Measurements from ENCODE around the gene RBMS3. TPM values are rescaled to one million over a fixed set of nuclear protein-coding genes. Genes with fewer than 3 reads are reported as not detected.

Gene RBMS3
- total RNA-seq, 1 donor from 2014 or later = 0.47 TPM

DNA sequence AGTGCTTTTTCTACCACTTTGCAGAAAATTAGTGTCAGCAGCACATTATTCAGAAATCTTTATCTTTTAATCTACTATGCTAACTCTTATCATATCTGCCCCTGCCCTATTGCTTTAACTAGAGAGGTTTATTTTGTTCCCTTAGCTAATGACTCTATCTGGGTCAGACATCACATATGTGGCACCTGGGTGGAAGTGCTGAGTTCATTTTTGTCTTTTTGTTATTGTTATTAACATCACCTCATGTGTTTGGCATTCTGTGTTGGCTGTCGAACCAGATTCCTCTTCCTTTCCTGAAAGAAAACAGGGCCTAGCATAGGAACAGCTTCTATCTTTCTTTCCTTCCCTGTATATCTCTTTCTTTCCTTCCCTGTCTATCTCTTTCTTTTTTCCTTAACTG is 100.7 kb downstream of the RBMS3 start:
- H3K27me3 Mint-ChIP-seq (ENCODE audit: insufficient read depth, low read depth) = peaks cover 2% of the 10 kb centered on the region
- no peaks in the 10 kb centered on the region for H3K79me2 ChIP-seq (ENCODE audit: low read depth)
- H3K36me3 Mint-ChIP-seq = no peaks in the 10 kb centered on the region
- H3K27me3 ChIP-seq = no peaks in the 10 kb centered on the region
- no peak overlapping the region for H2AFZ ChIP-seq (replicated peaks)
- peaks cover 14% of the 10 kb centered on the region for H3K4me1 Mint-ChIP-seq
- no peak overlapping the region for H3K9ac ChIP-seq
- no peaks in the 10 kb centered on the region for H3K4me1 ChIP-seq
- no peak overlapping the region for H3K27ac ChIP-seq
- H3K4me2 ChIP-seq = no peak overlapping the region
- H3F3A ChIP-seq (ENCODE audit: low read depth) = no peaks in the 10 kb centered on the region
- no peak overlapping the region for H3K4me3 Mint-ChIP-seq
- no peak overlapping the region for H3K4me3 ChIP-seq
- no peaks in the 10 kb centered on the region for H3K9me3 ChIP-seq (ENCODE audit: low read depth)
- TF ChIP-seq EZH2 (IDR thresholded peaks at IDR 0.05) = no peak
- TF ChIP-seq, protein P1, sequence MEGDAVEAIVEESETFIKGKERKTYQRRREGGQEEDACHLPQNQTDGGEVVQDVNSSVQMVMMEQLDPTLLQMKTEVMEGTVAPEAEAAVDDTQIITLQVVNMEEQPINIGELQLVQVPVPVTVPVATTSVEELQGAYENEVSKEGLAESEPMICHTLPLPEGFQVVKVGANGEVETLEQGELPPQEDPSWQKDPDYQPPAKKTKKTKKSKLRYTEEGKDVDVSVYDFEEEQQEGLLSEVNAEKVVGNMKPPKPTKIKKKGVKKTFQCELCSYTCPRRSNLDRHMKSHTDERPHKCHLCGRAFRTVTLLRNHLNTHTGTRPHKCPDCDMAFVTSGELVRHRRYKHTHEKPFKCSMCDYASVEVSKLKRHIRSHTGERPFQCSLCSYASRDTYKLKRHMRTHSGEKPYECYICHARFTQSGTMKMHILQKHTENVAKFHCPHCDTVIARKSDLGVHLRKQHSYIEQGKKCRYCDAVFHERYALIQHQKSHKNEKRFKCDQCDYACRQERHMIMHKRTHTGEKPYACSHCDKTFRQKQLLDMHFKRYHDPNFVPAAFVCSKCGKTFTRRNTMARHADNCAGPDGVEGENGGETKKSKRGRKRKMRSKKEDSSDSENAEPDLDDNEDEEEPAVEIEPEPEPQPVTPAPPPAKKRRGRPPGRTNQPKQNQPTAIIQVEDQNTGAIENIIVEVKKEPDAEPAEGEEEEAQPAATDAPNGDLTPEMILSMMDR (IDR thresholded peaks at IDR 0.05) = no peak
- TF ChIP-seq EZH2phosphoT487 (IDR thresholded peaks at IDR 0.05) = no peak
- no peaks in the 10 kb centered on the region for H4K20me1 ChIP-seq (ENCODE audit: low read depth)
- H3K27ac Mint-ChIP-seq = no peak overlapping the region
- peaks cover 2% of the 10 kb centered on the region for H3K9me3 Mint-ChIP-seq
- no peaks in the 10 kb centered on the region for H3K36me3 ChIP-seq
- no peak for DNase-seq (ENCODE audit: low spot score)

DNA sequence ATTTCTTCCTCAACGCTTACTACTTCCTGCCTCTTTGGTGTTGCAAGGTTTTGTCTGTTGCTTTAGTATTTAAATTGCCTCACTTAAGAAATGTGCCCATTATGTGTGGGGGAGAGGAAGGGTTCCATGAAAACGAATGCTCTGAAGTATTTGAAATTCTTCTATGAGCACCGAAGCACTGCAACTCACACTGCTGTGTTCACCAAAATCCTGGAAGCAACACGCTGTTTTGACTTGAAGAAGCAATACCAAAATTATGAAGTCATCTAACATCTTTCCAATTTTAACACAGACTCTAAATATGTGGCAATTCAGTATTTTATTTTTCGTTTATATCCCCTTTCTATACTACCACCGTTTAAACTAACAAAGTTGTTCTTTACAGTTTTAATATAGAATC is 101.5 kb downstream of the RBMS3 start:
- Histone ChIP-seq H3K4me1 (no peaks in the 10 kb centered on the region), H3K4me2 (no peak overlapping the region), H3K9ac (no peak overlapping the region), H3K27me3 (no peaks in the 10 kb centered on the region), H3K36me3 (no peaks in the 10 kb centered on the region), H3K79me2 (ENCODE audit: low read depth) (no peaks in the 10 kb centered on the region), H4K20me1 (ENCODE audit: low read depth) (no peaks in the 10 kb centered on the region), H3K4me3 (no peak overlapping the region), H3K27ac (no peak overlapping the region), H3K9me3 (ENCODE audit: low read depth) (no peaks in the 10 kb centered on the region), H3F3A (ENCODE audit: low read depth) (no peaks in the 10 kb centered on the region), H2AFZ (replicated peaks) (no peak overlapping the region)
- peaks cover 2% of the 10 kb centered on the region for H3K9me3 Mint-ChIP-seq
- DNase-seq (ENCODE audit: low spot score) = no peak
- H3K27me3 Mint-ChIP-seq (ENCODE audit: insufficient read depth, low read depth) = peaks cover 2% of the 10 kb centered on the region
- no peak overlapping the region for H3K4me3 Mint-ChIP-seq
- TF ChIP-seq, protein P1 (IDR thresholded peaks at IDR 0.05) = no peak
- TF ChIP-seq EZH2 (IDR thresholded peaks at IDR 0.05) = no peak
- TF ChIP-seq EZH2phosphoT487 (IDR thresholded peaks at IDR 0.05) = no peak
- H3K27ac Mint-ChIP-seq = no peak overlapping the region
- peaks cover 14% of the 10 kb centered on the region for H3K4me1 Mint-ChIP-seq
- H3K36me3 Mint-ChIP-seq = no peaks in the 10 kb centered on the region

DNA sequence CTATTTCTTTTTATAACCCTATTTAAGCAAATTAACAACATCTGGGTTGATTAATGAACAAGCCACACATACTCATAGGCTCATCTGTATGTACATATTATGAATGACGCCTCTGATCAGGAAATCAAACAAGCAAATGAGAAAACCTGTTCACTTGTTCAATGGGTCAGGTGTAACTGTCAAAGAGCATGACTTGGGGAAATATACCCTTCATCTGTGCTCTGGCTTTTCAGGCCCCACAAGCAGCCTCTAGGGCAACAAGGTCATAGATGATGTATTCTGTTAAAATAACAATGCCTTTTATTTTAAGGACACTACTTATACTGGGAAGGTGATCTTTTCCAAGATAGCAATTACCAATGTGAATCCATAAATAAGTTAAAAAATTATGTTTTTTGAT is 102.0 kb downstream of the RBMS3 start:
- Mint-ChIP-seq H3K27ac (no peak overlapping the region), H3K36me3 (no peaks in the 10 kb centered on the region), H3K4me1 (peaks cover 14% of the 10 kb centered on the region), H3K9me3 (peaks cover 2% of the 10 kb centered on the region), H3K4me3 (no peak overlapping the region), H3K27me3 (ENCODE audit: insufficient read depth, low read depth) (peaks cover 2% of the 10 kb centered on the region)
- no peak for TF ChIP-seq EZH2phosphoT487 (IDR thresholded peaks at IDR 0.05)
- TF ChIP-seq, protein P1 (IDR thresholded peaks at IDR 0.05) = no peak
- TF ChIP-seq EZH2 (IDR thresholded peaks at IDR 0.05) = no peak
- no peak overlapping the region for H2AFZ ChIP-seq (replicated peaks)
- H3F3A ChIP-seq (ENCODE audit: low read depth) = no peaks in the 10 kb centered on the region
- no peak overlapping the region for H3K27ac ChIP-seq
- H4K20me1 ChIP-seq (ENCODE audit: low read depth) = no peaks in the 10 kb centered on the region
- no peak overlapping the region for H3K4me3 ChIP-seq
- no peaks in the 10 kb centered on the region for H3K36me3 ChIP-seq
- H3K4me2 ChIP-seq = no peak overlapping the region
- H3K27me3 ChIP-seq = no peaks in the 10 kb centered on the region
- no peaks in the 10 kb centered on the region for H3K9me3 ChIP-seq (ENCODE audit: low read depth)
- H3K79me2 ChIP-seq (ENCODE audit: low read depth) = no peaks in the 10 kb centered on the region
- H3K9ac ChIP-seq = no peak overlapping the region
- no peaks in the 10 kb centered on the region for H3K4me1 ChIP-seq
- no peak for DNase-seq (ENCODE audit: low spot score)
